GM21786 (cell line): ENCODE results near the gene CPLANE1.
A peak's percentile ranks its signal among the peaks of the same experiment; 100 is the strongest.
"Not testable (repeated sequence)": the region's sequence is repeated elsewhere in the genome, so short reads cannot be mapped to it uniquely, and the experiment has no call there.

Experiments
- ATAC-seq: cut with Tn5 transposase; IDR thresholded peaks from one replicate; pipeline ENCODE4 v1.9.1; 2021; ENCODE audit not compliant: unreplicated experiment

Gene CPLANE1

DNA sequence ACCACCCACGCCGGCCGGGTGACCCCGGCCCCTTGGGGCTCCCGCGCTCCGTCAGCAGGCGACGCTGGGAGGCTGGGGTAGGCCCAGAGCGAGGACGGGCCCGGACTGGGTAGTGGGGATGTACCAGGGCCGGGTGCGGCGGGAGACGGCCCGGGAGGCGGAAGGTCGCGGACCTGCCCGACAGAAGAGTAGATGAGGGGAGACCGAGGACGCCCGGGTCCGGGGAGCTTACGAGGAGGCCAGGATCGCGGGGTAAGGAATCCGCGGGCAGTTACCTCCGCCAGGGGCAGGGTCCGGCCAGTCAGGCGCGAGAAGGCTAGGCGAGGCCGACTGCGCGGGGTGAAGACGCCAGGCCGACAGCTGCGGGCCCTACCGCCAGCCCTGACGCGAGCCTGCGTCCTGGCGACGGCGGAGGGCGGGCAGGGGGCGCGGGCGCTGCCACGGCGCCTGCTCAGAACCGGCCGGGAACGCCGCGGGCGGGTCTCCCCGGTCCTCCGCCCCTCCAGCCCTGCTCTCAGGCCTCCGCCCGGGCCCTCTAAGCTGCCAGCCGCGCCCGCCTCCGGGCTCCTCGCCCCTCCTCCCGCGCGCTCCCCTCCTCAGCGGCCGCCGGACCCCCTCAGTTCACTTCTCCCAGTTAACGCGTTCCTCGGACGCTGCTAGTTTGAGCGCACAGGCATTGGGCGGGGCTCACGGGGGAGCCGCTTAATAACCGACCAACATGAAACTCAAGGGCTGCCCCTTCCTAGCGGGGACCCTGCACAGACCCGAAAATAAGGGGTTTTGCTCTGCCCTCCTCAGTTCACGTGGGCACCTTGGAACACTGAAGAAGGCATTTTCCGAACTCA lies at the start of gene CPLANE1:
Gene CPLANE1, minus strand, starts transcription at position 407 of the 845 bp plus-strand sequence. CDS start 1,678 bp downstream, outside the sequence.
- ATAC-seq, result peak; percentile 90

DNA sequence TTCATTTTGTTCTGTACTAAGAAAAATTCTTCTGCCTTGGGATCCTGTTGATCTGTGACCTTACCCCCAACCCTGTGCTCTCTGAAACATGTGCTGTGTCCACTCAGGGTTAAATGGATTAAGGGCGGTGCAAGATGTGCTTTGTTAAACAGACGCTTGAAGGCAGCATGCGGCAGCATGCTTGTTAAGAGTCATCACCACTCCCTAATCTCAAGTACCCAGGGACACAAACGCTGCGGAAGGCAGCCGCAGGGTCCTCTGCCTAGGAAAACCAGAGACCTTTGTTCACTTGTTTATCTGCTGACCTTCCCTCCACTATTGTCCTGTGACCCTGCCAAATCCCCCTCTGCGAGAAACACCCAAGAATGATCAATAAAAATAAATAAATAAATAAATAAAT lies 47.1 kb upstream of the CPLANE1 start:
- ATAC-seq, result not testable (repeated sequence)

DNA sequence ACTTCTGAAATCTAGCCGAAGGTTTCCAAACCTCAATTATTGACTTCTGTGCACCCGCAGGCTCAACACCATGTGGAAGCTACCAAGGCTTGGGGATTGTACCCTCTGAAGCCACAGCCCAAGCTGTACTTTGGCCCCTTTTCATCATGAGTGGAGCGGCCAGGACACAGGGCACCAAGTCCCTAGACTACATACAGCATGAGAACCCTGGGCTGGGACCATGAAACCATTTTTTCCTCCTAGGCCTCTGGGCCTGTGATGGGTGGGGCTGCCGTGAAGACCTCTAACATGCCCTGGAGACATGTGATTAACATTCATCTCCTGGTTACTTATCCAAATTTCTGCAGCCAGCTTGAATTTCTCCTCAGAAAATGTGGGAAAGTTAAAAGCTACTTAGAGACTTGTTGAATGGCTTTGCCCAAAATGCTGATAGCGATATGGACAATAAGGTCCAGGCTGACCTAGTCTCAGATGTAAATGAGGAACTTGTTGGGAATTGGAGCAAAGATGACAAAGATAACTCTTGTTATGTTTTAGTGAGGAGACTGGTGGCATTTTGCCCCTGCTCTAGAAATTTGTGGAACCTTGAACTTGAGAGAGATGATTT lies 34.1 kb upstream of the CPLANE1 start:
- ATAC-seq, result no peak

DNA sequence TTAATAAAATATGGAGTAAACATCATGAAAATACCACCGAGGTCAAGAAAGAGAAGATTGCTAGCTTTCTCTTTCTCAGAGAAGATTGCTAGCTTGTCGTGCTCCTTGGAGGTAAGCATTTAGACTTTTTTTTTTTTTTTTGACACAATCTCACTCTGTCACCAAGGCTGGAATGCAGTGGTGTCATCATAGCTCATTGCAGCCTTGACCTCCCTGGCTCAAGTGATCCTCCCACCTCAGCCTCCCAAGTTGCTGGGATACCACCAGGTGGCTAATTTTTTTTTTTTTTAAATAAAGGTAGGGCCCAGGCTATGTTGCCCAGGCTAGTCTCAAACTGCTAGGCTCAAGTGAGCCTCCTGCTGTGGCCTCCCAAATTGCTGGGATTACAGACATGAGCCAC lies 26.3 kb upstream of the CPLANE1 start:
- ATAC-seq, result no peak

DNA sequence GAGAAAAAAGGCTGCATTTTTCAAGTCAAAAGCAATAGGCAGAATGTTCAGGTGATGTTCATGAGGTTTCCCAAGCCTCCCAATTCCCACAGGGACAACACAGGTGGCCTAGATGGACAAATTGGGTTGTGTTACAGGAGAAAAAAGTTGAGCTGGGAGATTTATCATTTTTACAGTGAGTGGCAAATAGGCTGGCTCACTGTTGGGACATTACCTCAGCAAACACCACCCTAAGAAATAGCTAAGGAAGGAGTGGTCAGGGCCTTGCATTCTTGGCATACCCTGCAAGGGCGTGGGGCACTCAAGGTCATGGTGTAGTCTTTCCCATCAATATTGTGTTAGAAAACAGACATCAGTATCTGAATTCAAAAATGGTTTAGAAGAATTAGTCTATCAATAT lies 23.3 kb upstream of the CPLANE1 start:
- ATAC-seq, result no peak

DNA sequence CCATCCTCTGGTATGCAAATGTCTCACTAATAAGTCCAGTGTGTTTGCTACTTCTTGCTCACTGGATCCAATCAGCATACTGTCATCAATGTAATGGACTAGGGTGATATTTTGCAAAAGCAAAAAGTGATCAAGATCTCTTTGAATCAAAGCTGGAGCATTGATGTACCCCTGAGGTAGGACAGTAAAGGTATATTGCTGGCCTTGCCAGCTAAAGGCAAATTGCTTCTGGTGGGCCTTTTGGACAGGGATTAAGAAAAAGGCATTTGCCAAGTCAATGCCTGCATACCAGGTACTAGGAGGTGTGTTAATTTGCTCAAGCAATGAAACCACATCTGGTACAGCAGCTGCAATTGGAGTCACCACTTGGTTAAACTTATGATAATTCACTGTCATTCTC lies 18.9 kb upstream of the CPLANE1 start:
- ATAC-seq, result not testable (repeated sequence)

DNA sequence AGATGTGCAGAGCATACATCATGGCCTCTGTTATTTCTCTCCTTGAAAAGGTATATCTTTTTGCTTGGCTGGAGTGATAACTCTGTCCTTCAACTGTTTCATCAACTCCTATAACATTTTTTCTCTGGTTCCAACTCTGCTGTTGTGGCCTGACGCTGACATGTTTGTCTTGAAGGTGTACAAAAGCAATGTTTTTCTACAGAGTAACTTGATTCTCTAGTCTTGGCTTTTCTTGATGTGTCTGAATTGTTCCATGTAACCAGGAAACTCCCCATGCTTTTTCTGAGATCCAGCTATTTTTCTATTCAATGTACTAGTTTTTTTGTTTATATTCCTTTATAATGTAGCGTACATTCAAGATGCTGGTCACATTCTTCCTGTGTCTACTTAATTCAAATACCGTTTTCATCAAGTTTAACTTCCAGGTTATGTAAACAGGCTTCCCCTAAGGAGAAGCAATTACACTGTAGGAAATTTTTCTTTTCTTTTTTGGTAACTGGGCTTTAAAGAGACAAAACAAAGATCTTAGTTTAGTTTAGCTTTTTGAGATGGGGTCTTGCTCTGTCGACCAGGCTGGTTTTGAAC lies 6.7 kb upstream of the CPLANE1 start:
- no peak for ATAC-seq

DNA sequence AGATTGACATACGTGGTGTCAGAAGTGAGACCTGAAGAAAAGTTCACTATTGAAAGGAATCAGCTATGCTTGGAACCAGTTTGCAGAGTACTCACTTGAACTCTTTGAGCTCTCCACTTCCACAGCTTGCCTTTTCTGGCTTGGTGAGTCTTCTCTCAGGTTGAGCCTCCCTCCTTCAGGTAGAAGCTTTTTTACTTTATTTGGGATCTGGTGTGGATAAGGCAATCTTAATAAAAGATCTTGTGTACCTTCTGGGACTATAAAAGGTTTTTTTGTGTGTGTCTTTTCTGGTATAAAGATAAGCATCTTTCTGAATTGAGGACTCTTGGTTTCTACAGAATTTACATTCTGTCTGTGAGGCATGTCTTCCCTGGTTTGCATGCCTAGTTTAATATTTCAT lies 5.4 kb upstream of the CPLANE1 start:
- ATAC-seq, result no peak

GRCh38 chr5:37251665-37252064 lies 2.5 kb upstream of the CPLANE1 start:
- ATAC-seq, result no peak

GRCh38 chr5:37249815-37250164 lies 614 bp upstream of the CPLANE1 start:
- no peak for ATAC-seq

GRCh38 chr5:37248421-37248969 lies 681 bp downstream of the CPLANE1 start:
- no peak for ATAC-seq

- ATAC-seq, result no peak
These were observed 1.7 kb downstream of the CPLANE1 start for GRCh38 chr5:37247496-37247895.

DNA sequence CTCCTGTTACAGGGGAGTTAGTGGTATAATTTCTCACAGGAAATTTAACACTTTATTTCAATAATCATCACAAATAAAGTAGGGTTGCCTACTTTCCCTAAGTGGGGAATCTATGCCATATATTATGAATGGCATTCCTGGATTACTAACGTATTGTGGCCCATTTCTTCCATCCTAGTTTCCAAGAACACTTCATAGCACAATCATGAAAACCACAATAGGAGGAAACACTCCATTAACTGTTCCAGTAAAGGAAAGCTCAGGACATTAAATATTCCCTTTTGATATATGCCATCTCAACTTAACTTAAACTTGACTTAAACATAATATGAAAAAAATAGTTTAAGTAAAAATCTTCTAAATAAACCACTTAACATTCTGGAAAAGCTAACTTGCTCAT lies 2.1 kb downstream of the CPLANE1 start:
- no peak for ATAC-seq

DNA sequence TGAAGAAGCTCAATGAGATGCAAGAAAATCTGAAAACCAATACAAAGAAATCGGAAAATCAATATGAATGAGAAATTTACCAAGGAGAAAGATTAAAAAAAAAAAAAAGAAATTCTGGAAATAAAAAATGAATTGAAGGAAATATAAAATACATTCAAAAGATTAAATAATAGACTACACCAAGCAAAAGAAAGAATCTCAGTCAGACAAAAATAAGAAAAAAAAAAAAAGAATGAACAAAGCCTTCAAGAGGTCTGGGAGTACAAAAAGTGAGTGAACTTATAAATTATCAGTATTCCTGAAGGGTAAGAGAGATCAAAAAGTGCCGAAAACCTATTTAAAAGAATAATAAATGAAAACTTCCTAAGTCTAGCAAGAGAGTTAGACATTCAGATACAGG lies 14.9 kb downstream of the CPLANE1 start:
- no peak for ATAC-seq

GRCh38 chr5:37226377-37226776 lies 22.8 kb downstream of the CPLANE1 start:
- no peak for ATAC-seq

- ATAC-seq, result no peak
These were observed 27.0 kb downstream of the CPLANE1 start for GRCh38 chr5:37222181-37222580.

GRCh38 chr5:37220426-37220825 lies 28.8 kb downstream of the CPLANE1 start:
- ATAC-seq, result not testable (repeated sequence)

- not testable (repeated sequence) for ATAC-seq
These were observed 29.8 kb downstream of the CPLANE1 start for GRCh38 chr5:37219384-37219783.

GRCh38 chr5:37217976-37218375 lies 31.2 kb downstream of the CPLANE1 start:
- ATAC-seq, result no peak

- no peak for ATAC-seq
These were observed 34.6 kb downstream of the CPLANE1 start for GRCh38 chr5:37214550-37214949.

DNA sequence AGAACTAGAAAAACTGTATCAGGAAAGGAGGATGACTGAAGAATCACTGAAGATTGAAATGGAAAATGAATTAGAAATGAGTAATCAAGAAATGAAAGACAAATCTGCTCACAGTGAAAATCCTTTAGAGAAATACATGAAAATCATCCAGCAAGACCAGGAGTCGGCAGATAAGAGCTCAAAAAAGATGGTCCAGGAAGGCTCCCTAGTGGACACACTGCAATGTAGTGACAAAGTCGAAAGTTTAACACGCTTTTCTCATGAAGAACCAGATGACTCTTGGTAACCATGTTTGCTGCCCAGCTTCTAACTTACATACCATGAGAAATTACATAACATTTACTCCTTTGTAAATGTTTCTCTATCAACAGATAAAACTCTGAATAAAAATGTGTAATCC lies 37.1 kb downstream of the CPLANE1 start:
- no peak for ATAC-seq

- ATAC-seq, result no peak
These were observed 37.5 kb downstream of the CPLANE1 start for GRCh38 chr5:37211661-37212060.
